ENCODE data around the gene EFCAB9. TPM values are rescaled to one million over a fixed set of nuclear protein-coding genes. Genes with fewer than 3 reads are reported as not detected.

Gene EFCAB9
- polyA plus RNA-seq, 1 donor: not detected

DNA sequence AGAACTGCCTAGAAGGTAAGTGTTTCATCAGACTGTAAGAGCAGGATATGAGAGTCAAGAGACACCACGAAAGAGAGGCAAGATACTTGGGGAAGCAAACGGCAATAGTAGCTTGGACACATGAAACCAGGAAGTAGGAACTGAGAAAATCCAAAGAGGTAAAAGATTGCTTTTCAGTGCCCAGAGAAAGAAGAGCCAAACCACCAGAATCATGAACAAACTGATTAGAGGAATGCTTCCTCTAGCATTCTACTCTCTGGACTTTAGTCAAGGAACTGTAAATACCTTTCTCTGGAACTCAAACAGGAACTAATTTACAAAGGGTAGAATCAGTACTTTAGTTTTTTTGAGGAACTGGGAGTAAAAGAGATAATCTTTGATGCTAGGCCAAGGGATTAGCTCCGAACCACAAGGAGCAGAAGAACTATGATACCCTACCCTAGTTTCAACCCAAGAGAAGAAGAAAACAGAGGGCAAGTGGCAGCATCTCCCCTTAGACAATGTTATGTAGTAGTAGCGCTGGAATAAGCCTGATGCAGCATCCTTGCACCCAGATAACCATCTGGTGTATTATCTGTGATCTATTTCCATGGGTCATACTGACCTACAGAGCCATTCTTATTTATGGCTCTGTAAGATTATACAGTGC is 41.3 kb downstream of the EFCAB9 start:
- H3K4me3 ChIP-seq (ENCODE audit: low read length): no peak overlapping the region
- H3K36me3 ChIP-seq (ENCODE audit: control insufficient read depth, insufficient read depth, low read length): peaks cover 18% of the 10 kb centered on the region
- 25% methylated on average over 1 of the region's 4 CpGs for WGBS (ENCODE audit: insufficient coverage, low lambda C conversion rate)
- H3K27me3 ChIP-seq (ENCODE audit: control insufficient read depth, insufficient read depth, low read length): no peaks in the 10 kb centered on the region
- peak overlapping the region; percentile 73 for H3K27ac ChIP-seq (ENCODE audit: low read length)
- H3K9me3 ChIP-seq (ENCODE audit: control insufficient read depth, low read depth, low read length): no peaks in the 10 kb centered on the region
- H3K4me1 ChIP-seq (ENCODE audit: control insufficient read depth, insufficient read depth, low read length): peaks cover 17% of the 10 kb centered on the region
- DNase-seq: peak; percentile 47 to 82

DNA sequence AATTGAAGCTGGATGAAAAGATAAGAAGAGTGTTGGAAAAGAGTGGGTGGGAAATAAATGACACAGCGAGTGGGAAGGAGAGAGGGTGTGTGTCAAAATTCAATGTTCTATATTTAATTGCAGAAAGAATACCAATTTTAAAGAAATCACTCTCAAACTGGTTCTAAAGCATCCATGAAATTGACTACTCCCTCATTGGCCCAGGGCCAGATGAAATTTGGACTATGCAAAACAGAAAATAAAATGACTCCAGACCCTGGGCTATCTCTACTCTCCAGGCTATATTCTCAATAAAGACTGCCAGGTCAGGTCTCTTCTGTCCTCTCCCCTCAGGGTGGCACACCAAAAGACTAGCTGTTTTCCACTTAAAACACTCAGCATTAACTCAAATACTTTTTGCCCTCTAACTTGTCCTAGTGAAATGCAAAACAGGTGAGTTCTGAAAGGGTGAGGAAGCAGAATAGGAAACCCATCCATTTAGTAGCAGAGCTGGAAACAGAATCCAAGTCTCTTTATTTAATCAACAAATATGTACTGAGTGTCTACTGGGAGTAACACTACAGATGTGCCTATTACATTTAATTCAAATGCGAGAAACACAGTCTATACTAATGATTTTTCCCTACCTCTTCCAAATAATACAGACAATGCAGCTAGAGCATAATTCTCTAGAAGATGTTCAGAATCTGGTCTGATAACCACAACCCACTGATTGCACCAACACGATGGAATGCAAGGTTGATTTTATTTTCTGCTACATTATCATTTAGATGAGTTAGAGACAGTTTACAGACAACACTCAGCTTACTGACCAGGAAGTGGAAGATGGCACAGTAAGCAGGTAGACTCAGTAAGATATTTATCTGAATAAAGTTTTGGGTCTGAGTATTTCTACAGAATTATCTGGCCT is 42.1 kb downstream of the EFCAB9 start:
- Histone ChIP-seq H3K36me3 (ENCODE audit: control insufficient read depth, insufficient read depth, low read length) (peaks cover 17% of the 10 kb centered on the region), H3K27ac (ENCODE audit: low read length) (peak overlapping the region; percentile 73), H3K27me3 (ENCODE audit: control insufficient read depth, insufficient read depth, low read length) (no peaks in the 10 kb centered on the region), H3K9me3 (ENCODE audit: control insufficient read depth, low read depth, low read length) (no peaks in the 10 kb centered on the region), H3K4me3 (ENCODE audit: low read length) (no peak overlapping the region), H3K4me1 (ENCODE audit: control insufficient read depth, insufficient read depth, low read length) (peaks cover 17% of the 10 kb centered on the region)
- WGBS (ENCODE audit: insufficient coverage, low lambda C conversion rate): 82% methylated on average over 2 of the region's 3 CpGs
- peak; percentile 24 to 71 for DNase-seq

DNA sequence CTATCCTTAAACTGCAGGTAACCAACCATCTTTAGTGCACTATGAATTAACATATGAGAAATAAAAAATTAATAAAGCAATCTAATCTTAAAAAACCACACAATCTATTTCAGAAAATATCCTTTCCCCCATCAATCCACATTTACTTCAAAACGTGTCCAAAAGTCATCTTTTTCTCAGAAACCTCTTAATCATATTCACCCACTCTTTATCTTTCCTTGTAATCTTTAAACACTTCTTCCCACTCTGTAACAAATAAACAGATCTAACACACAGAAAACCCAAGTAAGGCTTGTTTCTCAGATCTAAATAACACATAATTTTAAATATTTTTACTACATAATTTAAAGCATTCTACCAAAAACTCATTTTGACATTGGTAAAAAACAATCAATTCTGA is 44.4 kb downstream of the EFCAB9 start:
- peaks cover 8% of the 10 kb centered on the region for H3K36me3 ChIP-seq (ENCODE audit: control insufficient read depth, insufficient read depth, low read length)
- H3K4me1 ChIP-seq (ENCODE audit: control insufficient read depth, insufficient read depth, low read length): peaks cover 17% of the 10 kb centered on the region
- H3K4me3 ChIP-seq (ENCODE audit: low read length): no peak overlapping the region
- no peaks in the 10 kb centered on the region for H3K9me3 ChIP-seq (ENCODE audit: control insufficient read depth, low read depth, low read length)
- no peak for DNase-seq
- no peaks in the 10 kb centered on the region for H3K27me3 ChIP-seq (ENCODE audit: control insufficient read depth, insufficient read depth, low read length)
- WGBS (ENCODE audit: insufficient coverage, low lambda C conversion rate): 78% methylated on average over 1 of the region's 1 CpG
- no peak overlapping the region for H3K27ac ChIP-seq (ENCODE audit: low read length)

DNA sequence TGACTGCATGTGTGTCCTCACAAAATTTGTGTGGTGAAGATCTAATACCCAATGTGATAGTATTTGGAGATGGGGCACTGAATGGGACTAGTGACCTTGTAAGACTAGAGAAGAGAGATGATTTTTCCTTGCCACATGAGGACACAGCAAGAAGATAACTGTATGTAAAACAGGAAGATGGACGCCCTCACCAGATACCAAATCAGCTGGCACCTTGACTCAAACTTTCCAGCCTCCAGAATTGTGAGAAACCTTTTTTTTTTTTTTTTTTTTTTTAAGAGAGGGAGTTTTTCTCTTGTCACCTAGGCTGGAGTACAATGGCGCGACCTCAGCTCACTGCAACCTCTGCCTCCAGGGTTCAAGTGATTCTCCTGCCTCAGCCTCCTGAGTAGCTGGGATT is 49.3 kb downstream of the EFCAB9 start:
- Histone ChIP-seq H3K27ac (ENCODE audit: low read length) (no peak overlapping the region), H3K4me1 (ENCODE audit: control insufficient read depth, insufficient read depth, low read length) (no peaks in the 10 kb centered on the region), H3K4me3 (ENCODE audit: low read length) (no peak overlapping the region), H3K9me3 (ENCODE audit: control insufficient read depth, low read depth, low read length) (no peaks in the 10 kb centered on the region), H3K36me3 (ENCODE audit: control insufficient read depth, insufficient read depth, low read length) (peaks cover 3% of the 10 kb centered on the region), H3K27me3 (ENCODE audit: control insufficient read depth, insufficient read depth, low read length) (no peaks in the 10 kb centered on the region)
- WGBS (ENCODE audit: insufficient coverage, low lambda C conversion rate): no CpG with 5 or more reads among the region's 3 CpGs
- no peak for DNase-seq

DNA sequence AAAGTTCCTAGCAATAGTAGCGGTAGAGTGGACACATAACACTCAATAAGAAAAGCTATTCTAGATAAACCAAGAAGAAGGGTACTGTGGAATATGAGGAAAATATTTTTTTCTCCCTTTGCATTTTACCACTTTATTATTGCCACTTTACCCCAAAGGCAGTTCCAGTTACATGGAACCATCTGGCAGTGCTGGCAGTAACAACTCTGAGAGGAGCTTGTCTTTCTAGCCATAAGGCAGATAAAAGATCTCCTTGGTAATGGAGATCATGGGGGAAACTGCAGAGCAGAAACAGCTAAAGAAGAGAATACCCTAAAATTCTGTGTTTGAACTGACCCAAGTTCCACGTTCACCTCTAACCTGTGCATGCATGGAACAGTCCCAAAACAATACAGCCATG is 51.1 kb downstream of the EFCAB9 start:
- no peaks in the 10 kb centered on the region for H3K27me3 ChIP-seq (ENCODE audit: control insufficient read depth, insufficient read depth, low read length)
- no CpG with 5 or more reads among the region's 2 CpGs for WGBS (ENCODE audit: insufficient coverage, low lambda C conversion rate)
- H3K36me3 ChIP-seq (ENCODE audit: control insufficient read depth, insufficient read depth, low read length): peaks cover 8% of the 10 kb centered on the region
- no peaks in the 10 kb centered on the region for H3K4me1 ChIP-seq (ENCODE audit: control insufficient read depth, insufficient read depth, low read length)
- no peak overlapping the region for H3K4me3 ChIP-seq (ENCODE audit: low read length)
- no peak overlapping the region for H3K27ac ChIP-seq (ENCODE audit: low read length)
- DNase-seq: no peak
- H3K9me3 ChIP-seq (ENCODE audit: control insufficient read depth, low read depth, low read length): no peaks in the 10 kb centered on the region

DNA sequence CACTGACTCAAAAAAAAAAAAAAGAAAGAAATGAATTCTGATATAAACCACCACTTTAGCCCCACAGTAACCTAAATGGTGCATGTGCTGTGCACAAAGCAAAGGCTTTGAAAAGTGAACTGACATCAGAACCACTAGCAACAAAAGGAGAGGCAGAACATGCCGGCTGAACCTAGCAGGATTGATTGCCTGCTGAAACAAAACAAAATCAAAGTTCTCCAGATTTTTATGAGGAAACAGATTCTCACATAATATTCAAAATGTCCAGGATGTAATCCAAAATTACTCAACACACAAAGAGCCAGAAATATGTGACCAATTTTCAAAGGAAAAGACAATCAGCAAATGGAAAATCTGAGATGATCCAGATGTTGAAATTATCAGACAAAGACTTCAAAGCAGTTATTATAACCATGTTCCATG is 51.7 kb downstream of the EFCAB9 start:
- no peak overlapping the region for H3K27ac ChIP-seq (ENCODE audit: low read length)
- H3K27me3 ChIP-seq (ENCODE audit: control insufficient read depth, insufficient read depth, low read length): no peaks in the 10 kb centered on the region
- no CpG with 5 or more reads among the region's 1 CpG for WGBS (ENCODE audit: insufficient coverage, low lambda C conversion rate)
- DNase-seq: no peak
- peaks cover 2% of the 10 kb centered on the region for H3K9me3 ChIP-seq (ENCODE audit: control insufficient read depth, low read depth, low read length)
- no peak overlapping the region for H3K4me3 ChIP-seq (ENCODE audit: low read length)
- H3K4me1 ChIP-seq (ENCODE audit: control insufficient read depth, insufficient read depth, low read length): no peaks in the 10 kb centered on the region
- H3K36me3 ChIP-seq (ENCODE audit: control insufficient read depth, insufficient read depth, low read length): peaks cover 8% of the 10 kb centered on the region

DNA sequence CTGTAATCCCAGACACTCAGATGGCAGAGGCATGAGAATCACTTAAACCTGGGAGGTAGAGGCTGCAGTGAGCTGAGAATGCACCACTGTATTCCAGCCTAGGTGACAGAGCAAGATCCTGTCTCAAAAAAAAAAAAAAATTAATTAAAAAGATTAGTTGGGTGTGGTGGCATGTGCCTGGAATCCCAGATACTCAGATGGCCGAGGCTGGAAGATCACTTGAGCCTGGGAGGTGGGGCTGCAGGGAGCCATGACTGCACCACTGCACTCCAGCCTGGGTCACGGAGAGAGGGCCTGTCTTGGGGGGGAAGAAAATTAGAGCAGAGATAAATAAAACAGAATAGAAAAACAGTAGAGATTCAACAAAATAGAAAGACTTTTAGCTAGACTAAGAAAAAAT is 54.7 kb downstream of the EFCAB9 start:
- no peak for DNase-seq
- Histone ChIP-seq H3K36me3 (ENCODE audit: control insufficient read depth, insufficient read depth, low read length) (peaks cover 5% of the 10 kb centered on the region), H3K4me1 (ENCODE audit: control insufficient read depth, insufficient read depth, low read length) (no peaks in the 10 kb centered on the region), H3K4me3 (ENCODE audit: low read length) (no peak overlapping the region), H3K27me3 (ENCODE audit: control insufficient read depth, insufficient read depth, low read length) (no peaks in the 10 kb centered on the region), H3K9me3 (ENCODE audit: control insufficient read depth, low read depth, low read length) (peaks cover 14% of the 10 kb centered on the region), H3K27ac (ENCODE audit: low read length) (no peak overlapping the region)
- 100% methylated on average over 1 of the region's 2 CpGs for WGBS (ENCODE audit: insufficient coverage, low lambda C conversion rate)

DNA sequence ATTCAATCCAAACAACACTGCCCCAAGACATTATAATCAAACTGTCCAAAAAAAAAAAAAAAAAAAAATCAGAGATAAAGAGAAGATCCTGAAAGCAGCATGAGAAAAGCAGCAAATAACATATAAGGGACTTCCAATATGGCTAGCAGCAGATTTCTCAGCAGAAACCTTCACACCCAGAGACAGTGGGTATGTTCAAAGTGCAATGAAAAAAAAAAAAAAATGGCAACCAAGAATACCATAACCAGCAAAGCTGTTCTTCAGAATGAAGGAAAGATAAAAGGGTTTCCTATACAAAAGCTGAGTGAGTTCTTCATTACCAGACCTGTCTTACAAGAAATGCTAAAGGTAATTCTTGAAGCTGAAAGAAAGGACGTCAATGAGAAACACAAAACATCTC is 57.4 kb downstream of the EFCAB9 start:
- Histone ChIP-seq H3K4me3 (ENCODE audit: low read length) (no peak overlapping the region), H3K27me3 (ENCODE audit: control insufficient read depth, insufficient read depth, low read length) (no peaks in the 10 kb centered on the region), H3K9me3 (ENCODE audit: control insufficient read depth, low read depth, low read length) (peaks cover 22% of the 10 kb centered on the region), H3K36me3 (ENCODE audit: control insufficient read depth, insufficient read depth, low read length) (peaks cover 19% of the 10 kb centered on the region), H3K4me1 (ENCODE audit: control insufficient read depth, insufficient read depth, low read length) (no peaks in the 10 kb centered on the region), H3K27ac (ENCODE audit: low read length) (no peak overlapping the region)
- no peak for DNase-seq
- 100% methylated on average over 1 of the region's 1 CpG for WGBS (ENCODE audit: insufficient coverage, low lambda C conversion rate)

DNA sequence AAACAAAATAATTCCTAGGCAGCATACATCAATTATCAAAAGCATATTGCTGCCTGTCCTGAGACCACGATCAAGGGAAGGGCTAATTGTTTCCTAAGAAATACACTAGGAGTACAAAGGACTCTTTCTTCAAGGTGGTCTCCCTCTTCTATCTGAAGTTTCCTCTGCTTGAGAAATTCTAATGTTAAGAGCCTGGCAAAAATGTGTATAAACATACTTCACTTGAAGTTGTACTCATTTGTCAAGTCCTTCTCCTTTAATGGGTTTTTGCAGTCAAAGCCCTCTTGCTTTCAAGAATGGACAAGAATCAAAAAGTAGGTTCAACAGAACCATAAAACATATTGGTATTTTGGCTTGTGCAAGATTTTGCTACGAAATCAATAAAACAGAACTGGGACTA is 58.5 kb downstream of the EFCAB9 start:
- H3K4me3 ChIP-seq (ENCODE audit: low read length): no peak overlapping the region
- 100% methylated on average over 1 of the region's 2 CpGs for WGBS (ENCODE audit: insufficient coverage, low lambda C conversion rate)
- DNase-seq: no peak
- H3K4me1 ChIP-seq (ENCODE audit: control insufficient read depth, insufficient read depth, low read length): no peaks in the 10 kb centered on the region
- peaks cover 22% of the 10 kb centered on the region for H3K9me3 ChIP-seq (ENCODE audit: control insufficient read depth, low read depth, low read length)
- peaks cover 19% of the 10 kb centered on the region for H3K36me3 ChIP-seq (ENCODE audit: control insufficient read depth, insufficient read depth, low read length)
- H3K27ac ChIP-seq (ENCODE audit: low read length): no peak overlapping the region
- H3K27me3 ChIP-seq (ENCODE audit: control insufficient read depth, insufficient read depth, low read length): no peaks in the 10 kb centered on the region

All from large intestine (tissue), 3 donors.